Esophagus muscularis mucosa (tissue), 4 donors: Measurements from ENCODE around the gene KLRD1. TPM values are rescaled to one million over a fixed set of nuclear protein-coding genes. Genes with fewer than 3 reads are reported as not detected.
"Not testable (repeated sequence)": the region's sequence is repeated elsewhere in the genome, so short reads cannot be mapped to it uniquely, and the experiment has no call there.

ENCODE experiments used
- DNase-seq: peaks from one replicate; pipeline ENCODE4 v3.0.0-alpha.2; 2017; ENCODE audit errors: extremely low spot score
- H3K27ac ChIP-seq, 4 donors: fragments of 200-600 bp; sonication (generic); replicated peaks in 1 of 4; 1 replicate in 3 of 4; 2 replicates in 1 of 4; pipeline ENCODE4 v1.5.1; 2016 to 2019; ENCODE audit warnings: mild to moderate bottlenecking in 1 of 4
- H3K27me3 ChIP-seq, 4 donors: fragments of 200-600 bp; sonication (generic); one replicate each; pipeline versions ENCODE4 v1.5.1 to v1.6.0; 2016 to 2019
- H3K36me3 ChIP-seq, 4 donors: fragments of 200-600 bp; sonication (generic); one replicate each; pipeline ENCODE4 v1.5.1; 2016 to 2019
- H3K4me1 ChIP-seq, 4 donors: fragments of 200-600 bp; sonication (generic); one replicate each; pipeline ENCODE4 v1.5.1; 2016 to 2019
- H3K4me3 ChIP-seq, 4 donors: fragments of 200-600 bp; sonication (generic); 1 replicate in 2 of 4; 2 replicates in 2 of 4; pipeline ENCODE4 v1.5.1; 2016 to 2019; ENCODE audit warnings: mild to moderate bottlenecking in 4 of 4, moderate library complexity in 1 of 4
- H3K9me3 ChIP-seq, 4 donors: fragments of 200-600 bp; sonication (generic); 1 replicate in 3 of 4; 2 replicates in 1 of 4; pipeline ENCODE4 v1.5.1; 2016 to 2019
- CTCF ChIP-seq, 3 experiments: fragments of 200-600 bp in 2 of 3; fragments of 450-650 bp in 1 of 3; sonication (generic) in 2 of 3; IDR thresholded peaks; one replicate each; pipeline ENCODE4 v1.5.1; 2017 to 2019; ENCODE audit warnings: antibody characterized with exemption in 3 of 3, mild to moderate bottlenecking in 2 of 3, moderate library complexity in 1 of 3
- EP300 ChIP-seq: sonication (generic); formaldehyde crosslinking; IDR thresholded peaks from one replicate; pipeline ENCODE4 v1.6.1; 2017; ENCODE audit warnings: antibody characterized with exemption
- POLR2A ChIP-seq: fragments of 450-650 bp; IDR thresholded peaks from one replicate; pipeline ENCODE4 v1.6.1; 2017; ENCODE audit warnings: antibody characterized with exemption, moderate library complexity, mild to moderate bottlenecking, low read depth
- POLR2AphosphoS5 ChIP-seq, 2 donors: sonication (generic); formaldehyde crosslinking; IDR thresholded peaks; one replicate each; pipeline ENCODE4 v1.6.1; 2017; ENCODE audit warnings: antibody characterized with exemption in 2 of 2
- WGBS: methylation state at CpG from one replicate; pipeline ENCODE4 v1.1.5; 2018; 5-methylcytosine and 5-hydroxymethylcytosine counted together
- intact Hi-C: fragments of 100-400 bp; cut with DNase I; formaldehyde crosslinking; loops from one replicate; pipeline ENCODE4 v1.15.1; 2023
- total RNA-seq, 4 donors: library from RNA; depleted of rRNA; stranded (reverse); fragments of >200 nt; gene quantifications; one replicate each; pipeline versions ENCODE4 v1.1.0 to v1.2.1, GENCODE V29; 2016

The KLRD1 gene
- total RNA-seq, 4 donors from 2014 or later: 0.32 to 1.3 (median 0.73) TPM

- Histone ChIP-seq H3K36me3 (no peaks in the 10 kb centered on the region), H3K9me3 (no peaks in the 10 kb centered on the region), H3K27me3 (no peaks in the 10 kb centered on the region), H3K4me3 (no peak overlapping the region), H3K27ac (no peak overlapping the region), H3K4me1 (no peaks in the 10 kb centered on the region)
- DNase-seq: no peak
- WGBS: 45% methylated on average over 2 of the region's 2 CpGs
- TF ChIP-seq CTCF (IDR thresholded peaks at IDR 0.05): peak; percentile 51 to 65 (median 65)
- TF ChIP-seq EP300: no peak
- TF ChIP-seq POLR2A: no peak
- TF ChIP-seq POLR2AphosphoS5 (IDR thresholded peaks at IDR 0.05): no peak
- intact Hi-C loops: loop anchor here (2.0 kb wide), 1 partner anchor 231 kb away; no protein-coding TSS in a partner anchor
These were observed 24.1 kb downstream of the KLRD1 start for GRCh38 chr12:10331642-10332239.

GRCh38 chr12:10336196-10336595, 28.5 kb downstream of the KLRD1 start:
- intact Hi-C loops, H3K27me3 ChIP-seq, H3K4me1 ChIP-seq, H3K4me3 ChIP-seq, H3K9me3 ChIP-seq, H3K36me3 ChIP-seq, DNase-seq, H3K27ac ChIP-seq: not testable (repeated sequence)
- 39% methylated on average over 4 of the region's 4 CpGs for WGBS

GRCh38 chr12:10338470-10338869, 30.8 kb downstream of the KLRD1 start:
- H3K9me3 ChIP-seq, H3K27me3 ChIP-seq, H3K27ac ChIP-seq, H3K4me1 ChIP-seq, DNase-seq, H3K36me3 ChIP-seq, H3K4me3 ChIP-seq, intact Hi-C loops: not testable (repeated sequence)
- 78% methylated on average over 4 of the region's 4 CpGs for WGBS

- H3K9me3 ChIP-seq: no peaks in the 10 kb centered on the region
- H3K4me3 ChIP-seq: no peak overlapping the region
- H3K27me3 ChIP-seq: no peaks in the 10 kb centered on the region
- 72% methylated on average over 9 of the region's 9 CpGs for WGBS
- H3K4me1 ChIP-seq: no peaks in the 10 kb centered on the region
- intact Hi-C loops: no loop called here
- H3K36me3 ChIP-seq: no peaks in the 10 kb centered on the region
- no peak for DNase-seq
- no peak overlapping the region for H3K27ac ChIP-seq
- no peak for TF ChIP-seq POLR2AphosphoS5 (IDR thresholded peaks at IDR 0.05)
- TF ChIP-seq EP300: no peak
- TF ChIP-seq POLR2A: no peak
- no peak for TF ChIP-seq CTCF (IDR thresholded peaks at IDR 0.05)
These were observed 31.6 kb downstream of the KLRD1 start for GRCh38 chr12:10339053-10339840.

- intact Hi-C loops, H3K27me3 ChIP-seq, H3K27ac ChIP-seq, H3K36me3 ChIP-seq, DNase-seq, H3K4me1 ChIP-seq, H3K9me3 ChIP-seq, H3K4me3 ChIP-seq: not testable (repeated sequence)
- 86% methylated on average over 2 of the region's 2 CpGs for WGBS
These were observed 33.3 kb downstream of the KLRD1 start for GRCh38 chr12:10340946-10341345.

- Histone ChIP-seq H3K4me1 (no peaks in the 10 kb centered on the region), H3K4me3 (no peak overlapping the region), H3K27me3 (no peaks in the 10 kb centered on the region), H3K36me3 (no peaks in the 10 kb centered on the region), H3K27ac (no peak overlapping the region), H3K9me3 (no peaks in the 10 kb centered on the region)
- DNase-seq: no peak
- intact Hi-C loops: no loop called here
- WGBS: 75% methylated on average over 1 of the region's 1 CpG
- TF ChIP-seq EP300 (no peak), CTCF (IDR thresholded peaks at IDR 0.05) (no peak), POLR2AphosphoS5 (IDR thresholded peaks at IDR 0.05) (no peak), POLR2A (no peak)
These were observed 34.3 kb downstream of the KLRD1 start for GRCh38 chr12:10341892-10342509.

GRCh38 chr12:10351457-10351856, 43.8 kb downstream of the KLRD1 start:
- H3K9me3 ChIP-seq, H3K36me3 ChIP-seq, H3K27me3 ChIP-seq, intact Hi-C loops, DNase-seq, H3K4me3 ChIP-seq, H3K27ac ChIP-seq, H3K4me1 ChIP-seq: not testable (repeated sequence)
- 56% methylated on average over 3 of the region's 3 CpGs for WGBS
